Naive thymus-derived CD4-positive, alpha-beta T cell (primary cell): ENCODE data around the gene ZPR1. TPM values are rescaled to one million over a fixed set of nuclear protein-coding genes. Genes with fewer than 3 reads are reported as not detected.

Experiments
- ATAC-seq: fragments of 150-1000 bp; cut with Tn5 transposase; 2 replicates; pipeline ENCODE4 v1.10.0; 2021; ENCODE audit warnings: mild to moderate bottlenecking, moderate library complexity
- CTCF ChIA-PET: fragments of 350-600 bp; sonication (Branson Sonifier 250); formaldehyde crosslinking; loops from one replicate; lab custom pipeline; 2021; ENCODE audit warnings: antibody characterized with exemption; lab: Charles Lee
- POLR2A ChIA-PET: fragments of 350-600 bp; sonication (Branson Sonifier 250); formaldehyde crosslinking; loops from one replicate; lab custom pipeline; 2021; ENCODE audit warnings: antibody characterized with exemption, inconsistent platforms; lab: Charles Lee
- DNase-seq, 9 donors: peaks; one replicate each; pipeline versions ENCODE4 v3.0.0 to v3.0.0-alpha.2; 2020 to 2022; ENCODE audit warnings: mixed read lengths in 1 of 9
- H3K27ac ChIP-seq: one replicate; pipeline ENCODE4 v1.7.0; 2013; ENCODE audit warnings: mild to moderate bottlenecking, low read depth, low read length, moderate library complexity
- H3K27me3 ChIP-seq, 2 donors: one replicate each; pipeline ENCODE4 v1.7.0; 2013; ENCODE audit warnings: low read length in 2 of 2, mild to moderate bottlenecking in 2 of 2, moderate library complexity in 2 of 2; ENCODE audit not compliant: control insufficient read depth in 2 of 2, insufficient read depth in 2 of 2
- H3K36me3 ChIP-seq, 3 experiments: 1 replicate in 2 of 3; 2 replicates in 1 of 3; pipeline ENCODE4 v1.7.0; 2013; ENCODE audit warnings: low read length in 3 of 3, mild to moderate bottlenecking in 3 of 3, moderate library complexity in 1 of 3; ENCODE audit not compliant: insufficient read depth in 3 of 3, control insufficient read depth in 2 of 3
- H3K4me1 ChIP-seq, 2 donors: one replicate each; pipeline ENCODE4 v1.7.0; 2013; ENCODE audit warnings: low read length in 2 of 2, mild to moderate bottlenecking in 2 of 2, moderate library complexity in 1 of 2; ENCODE audit not compliant: control insufficient read depth in 2 of 2, insufficient read depth in 2 of 2
- H3K4me3 ChIP-seq: 2 replicates; pipeline ENCODE4 v1.7.0; 2013; ENCODE audit warnings: mild to moderate bottlenecking, low read length
- H3K9me3 ChIP-seq, 3 experiments: 1 replicate in 2 of 3; 2 replicates in 1 of 3; pipeline ENCODE4 v1.7.0; 2013; ENCODE audit warnings: low read length in 3 of 3; ENCODE audit not compliant: control insufficient read depth in 2 of 3
- H3K27ac Mint-ChIP-seq, 9 donors: one replicate each; pipeline ENCODE4 v1.8.0; 2020 to 2022; ENCODE audit warnings: mixed read lengths in 9 of 9, mild to moderate bottlenecking in 8 of 9, moderate library complexity in 5 of 9, inconsistent platforms in 2 of 9
- H3K27me3 Mint-ChIP-seq, 5 donors: one replicate each; pipeline ENCODE4 v1.8.0; 2021 to 2022; ENCODE audit warnings: mixed read lengths in 5 of 5, mild to moderate bottlenecking in 1 of 5
- H3K36me3 Mint-ChIP-seq, 5 donors: one replicate each; pipeline ENCODE4 v1.8.0; 2020 to 2022; ENCODE audit warnings: mixed read lengths in 5 of 5, mild to moderate bottlenecking in 3 of 5, inconsistent platforms in 1 of 5
- H3K4me1 Mint-ChIP-seq, 7 donors: one replicate each; pipeline ENCODE4 v1.8.0; 2020 to 2022; ENCODE audit warnings: mixed read lengths in 7 of 7, mild to moderate bottlenecking in 3 of 7, inconsistent platforms in 1 of 7
- H3K4me3 Mint-ChIP-seq, 10 donors: one replicate each; pipeline ENCODE4 v1.8.0; 2020 to 2022; ENCODE audit warnings: mild to moderate bottlenecking in 10 of 10, mixed read lengths in 10 of 10, moderate library complexity in 6 of 10, inconsistent platforms in 2 of 10
- H3K9me3 Mint-ChIP-seq, 11 donors: one replicate each; pipeline ENCODE4 v1.8.0; 2020 to 2022; ENCODE audit warnings: mixed read lengths in 11 of 11, mild to moderate bottlenecking in 4 of 11, inconsistent platforms in 1 of 11, moderate library complexity in 1 of 11
- intact Hi-C, 2 donors: fragments of 100-400 bp; cut with micrococcal nuclease; formaldehyde crosslinking; loops; one replicate each; pipeline ENCODE4 v1.15.1; 2023
- polyA plus RNA-seq, 2 donors: library from polyadenylated mRNA; unstranded; fragments of 300-500 nt; fragmentation: Illumina TruSeq; gene quantifications; one replicate each; pipeline ENCODE4 v1.2.3, GENCODE V29; 2021
- total RNA-seq, 6 experiments: library from RNA in 5 of 6; stranded (reverse) in 5 of 6; gene quantifications; 1 replicate in 5 of 6; 2 replicates in 1 of 6; pipeline ENCODE4 v1.2.3 and lab custom pipeline; 2021 to 2026

ZPR1 gene
- total and polyA plus RNA-seq, 7 experiments from 2014 or later = 30.9 to 117 (median 65.9) TPM

DNA sequence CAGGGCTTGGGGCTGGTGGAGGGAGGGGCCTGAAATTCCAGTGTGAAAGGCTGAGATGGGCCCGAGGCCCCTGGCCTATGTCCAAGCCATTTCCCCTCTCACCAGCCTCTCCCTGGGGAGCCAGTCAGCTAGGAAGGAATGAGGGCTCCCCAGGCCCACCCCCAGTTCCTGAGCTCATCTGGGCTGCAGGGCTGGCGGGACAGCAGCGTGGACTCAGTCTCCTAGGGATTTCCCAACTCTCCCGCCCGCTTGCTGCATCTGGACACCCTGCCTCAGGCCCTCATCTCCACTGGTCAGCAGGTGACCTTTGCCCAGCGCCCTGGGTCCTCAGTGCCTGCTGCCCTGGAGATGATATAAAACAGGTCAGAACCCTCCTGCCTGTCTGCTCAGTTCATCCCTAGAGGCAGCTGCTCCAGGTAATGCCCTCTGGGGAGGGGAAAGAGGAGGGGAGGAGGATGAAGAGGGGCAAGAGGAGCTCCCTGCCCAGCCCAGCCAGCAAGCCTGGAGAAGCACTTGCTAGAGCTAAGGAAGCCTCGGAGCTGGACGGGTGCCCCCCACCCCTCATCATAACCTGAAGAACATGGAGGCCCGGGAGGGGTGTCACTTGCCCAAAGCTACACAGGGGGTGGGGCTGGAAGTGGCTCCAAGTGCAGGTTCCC lies 41.8 kb upstream of the ZPR1 start, which contains the start of gene APOC3:
APOC3 (plus strand) TSS at position 383 of the 659 bp plus-strand sequence. CDS start 676 bp downstream, outside the sequence.
- DNase-seq (no peak), ATAC-seq (no peak)
- H3K9me3 ChIP-seq = no peaks in the 10 kb centered on the region
- H3K9me3 Mint-ChIP-seq = no peaks in the 10 kb centered on the region
- H3K4me3 Mint-ChIP-seq = no peak within 1 kb of the TSS
- no peak within 1 kb of the TSS for H3K27ac ChIP-seq
- no peaks in the 10 kb centered on the region for H3K36me3 Mint-ChIP-seq
- H3K4me3 ChIP-seq = no peak within 1 kb of the TSS
- H3K27ac Mint-ChIP-seq = no peak within 1 kb of the TSS
- CTCF ChIA-PET = no interaction called here
- no peaks in the 10 kb centered on the region for H3K27me3 Mint-ChIP-seq
- H3K36me3 ChIP-seq = no peaks in the 10 kb centered on the region
- H3K4me1 Mint-ChIP-seq = peaks cover 0 to 2% (median under 1%) of the 10 kb centered on the region in 7 donors
- POLR2A ChIA-PET = no interaction called here
- H3K4me1 ChIP-seq = no peaks in the 10 kb centered on the region
- intact Hi-C loops = no loop called here
- no peaks in the 10 kb centered on the region for H3K27me3 ChIP-seq

DNA sequence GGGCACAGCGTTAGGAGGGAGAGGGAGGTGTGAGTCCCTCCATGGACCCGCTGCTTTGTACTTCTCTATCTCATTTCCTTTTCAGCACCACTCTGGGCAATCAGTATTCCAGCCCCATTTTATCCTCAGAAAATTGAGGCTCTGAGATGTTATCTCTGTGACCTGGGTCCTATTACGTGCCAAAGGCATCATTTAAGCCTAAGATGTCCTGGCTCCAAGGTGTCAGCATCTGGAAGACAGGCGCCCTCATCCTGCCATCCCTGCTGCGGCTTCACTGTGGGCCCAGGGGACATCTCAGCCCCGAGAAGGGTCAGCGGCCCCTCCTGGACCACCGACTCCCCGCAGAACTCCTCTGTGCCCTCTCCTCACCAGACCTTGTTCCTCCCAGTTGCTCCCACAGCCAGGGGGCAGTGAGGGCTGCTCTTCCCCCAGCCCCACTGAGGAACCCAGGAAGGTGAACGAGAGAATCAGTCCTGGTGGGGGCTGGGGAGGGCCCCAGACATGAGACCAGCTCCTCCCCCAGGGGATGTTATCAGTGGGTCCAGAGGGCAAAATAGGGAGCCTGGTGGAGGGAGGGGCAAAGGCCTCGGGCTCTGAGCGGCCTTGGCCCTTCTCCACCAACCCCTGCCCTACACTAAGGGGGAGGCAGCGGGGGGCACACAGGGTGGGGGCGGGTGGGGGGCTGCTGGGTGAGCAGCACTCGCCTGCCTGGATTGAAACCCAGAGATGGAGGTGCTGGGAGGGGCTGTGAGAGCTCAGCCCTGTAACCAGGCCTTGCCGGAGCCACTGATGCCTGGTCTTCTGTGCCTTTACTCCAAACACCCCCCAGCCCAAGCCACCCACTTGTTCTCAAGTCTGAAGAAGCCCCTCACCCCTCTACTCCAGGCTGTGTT lies 41.1 kb upstream of the ZPR1 start:
- Histone ChIP-seq H3K27ac (no peak overlapping the region), H3K4me1 (no peaks in the 10 kb centered on the region), H3K36me3 (no peaks in the 10 kb centered on the region), H3K27me3 (no peaks in the 10 kb centered on the region), H3K9me3 (no peaks in the 10 kb centered on the region), H3K4me3 (no peak overlapping the region)
- Mint-ChIP-seq H3K9me3 (no peaks in the 10 kb centered on the region), H3K4me1 (no peaks in the 10 kb centered on the region), H3K27me3 (no peaks in the 10 kb centered on the region), H3K36me3 (no peaks in the 10 kb centered on the region), H3K4me3 (no peak overlapping the region), H3K27ac (no peak overlapping the region)
- CTCF ChIA-PET = no interaction called here
- intact Hi-C loops = no loop called here
- ATAC-seq (no peak), DNase-seq (no peak)
- POLR2A ChIA-PET = no interaction called here

DNA sequence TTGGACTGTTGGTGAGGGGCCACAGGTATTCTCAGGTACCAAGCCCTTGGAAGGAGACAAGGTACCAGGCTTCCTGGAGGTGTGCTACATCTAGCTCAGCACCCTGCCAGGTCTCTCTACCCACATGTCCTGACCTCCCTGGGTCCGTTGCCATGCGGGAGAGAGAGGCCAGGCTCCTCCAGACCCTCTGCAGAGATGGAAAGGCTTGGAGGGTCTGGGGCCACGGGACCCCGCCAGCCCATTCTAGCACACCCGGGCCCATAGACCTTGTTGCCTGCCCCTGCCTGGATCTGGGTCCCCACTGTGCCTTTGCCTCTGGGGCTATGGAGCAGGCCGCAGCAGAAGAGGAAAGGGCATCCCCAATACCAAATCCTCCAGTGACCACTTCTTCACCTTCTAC lies 39.6 kb upstream of the ZPR1 start:
- no peaks in the 10 kb centered on the region for H3K4me1 ChIP-seq
- no peak overlapping the region for H3K4me3 ChIP-seq
- intact Hi-C loops = no loop called here
- ChIA-PET POLR2A (no interaction called here), CTCF (no interaction called here)
- H3K9me3 ChIP-seq = no peaks in the 10 kb centered on the region
- H3K4me3 Mint-ChIP-seq = no peak overlapping the region
- no peak for ATAC-seq
- H3K27ac ChIP-seq = no peak overlapping the region
- H3K27me3 Mint-ChIP-seq = no peaks in the 10 kb centered on the region
- no peak overlapping the region for H3K27ac Mint-ChIP-seq
- H3K4me1 Mint-ChIP-seq = no peaks in the 10 kb centered on the region
- no peaks in the 10 kb centered on the region for H3K9me3 Mint-ChIP-seq
- no peak for DNase-seq
- H3K36me3 ChIP-seq = no peaks in the 10 kb centered on the region
- no peaks in the 10 kb centered on the region for H3K27me3 ChIP-seq
- H3K36me3 Mint-ChIP-seq = no peaks in the 10 kb centered on the region

DNA sequence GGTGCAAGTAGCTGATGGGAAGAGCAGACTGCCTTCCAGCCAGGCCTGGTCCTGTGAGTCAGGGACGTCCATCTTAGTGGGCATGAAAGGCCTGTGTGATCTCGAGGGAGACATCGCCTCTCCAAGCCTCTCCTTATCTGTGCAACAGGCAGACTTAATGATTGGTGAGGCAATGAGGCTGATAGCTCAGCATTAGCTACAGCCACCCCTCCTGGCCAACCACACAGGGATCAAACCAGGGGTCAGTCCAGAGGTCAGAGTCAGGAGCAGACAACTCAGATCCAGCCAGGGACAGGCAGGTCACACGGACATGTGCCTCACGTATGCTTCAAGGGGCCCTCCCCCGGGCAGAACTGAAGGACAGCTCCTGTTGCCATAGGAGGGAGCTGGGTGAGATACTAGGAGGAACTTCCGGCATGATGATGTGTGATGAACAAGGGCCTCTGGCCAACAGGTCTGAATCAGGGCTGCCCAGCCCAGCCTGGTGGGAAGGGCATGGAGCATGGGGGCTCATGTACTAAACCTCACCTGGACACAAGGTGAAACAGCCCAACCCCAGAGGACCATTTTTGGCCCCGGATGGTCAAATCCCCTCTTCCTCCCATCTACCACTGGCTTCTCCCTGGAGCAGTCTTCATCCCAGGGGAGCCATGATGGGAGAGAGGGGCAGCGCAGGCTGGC lies 39.1 kb upstream of the ZPR1 start:
- POLR2A ChIA-PET = no interaction called here
- CTCF ChIA-PET = no interaction called here
- no peak overlapping the region for H3K4me3 Mint-ChIP-seq

DNA sequence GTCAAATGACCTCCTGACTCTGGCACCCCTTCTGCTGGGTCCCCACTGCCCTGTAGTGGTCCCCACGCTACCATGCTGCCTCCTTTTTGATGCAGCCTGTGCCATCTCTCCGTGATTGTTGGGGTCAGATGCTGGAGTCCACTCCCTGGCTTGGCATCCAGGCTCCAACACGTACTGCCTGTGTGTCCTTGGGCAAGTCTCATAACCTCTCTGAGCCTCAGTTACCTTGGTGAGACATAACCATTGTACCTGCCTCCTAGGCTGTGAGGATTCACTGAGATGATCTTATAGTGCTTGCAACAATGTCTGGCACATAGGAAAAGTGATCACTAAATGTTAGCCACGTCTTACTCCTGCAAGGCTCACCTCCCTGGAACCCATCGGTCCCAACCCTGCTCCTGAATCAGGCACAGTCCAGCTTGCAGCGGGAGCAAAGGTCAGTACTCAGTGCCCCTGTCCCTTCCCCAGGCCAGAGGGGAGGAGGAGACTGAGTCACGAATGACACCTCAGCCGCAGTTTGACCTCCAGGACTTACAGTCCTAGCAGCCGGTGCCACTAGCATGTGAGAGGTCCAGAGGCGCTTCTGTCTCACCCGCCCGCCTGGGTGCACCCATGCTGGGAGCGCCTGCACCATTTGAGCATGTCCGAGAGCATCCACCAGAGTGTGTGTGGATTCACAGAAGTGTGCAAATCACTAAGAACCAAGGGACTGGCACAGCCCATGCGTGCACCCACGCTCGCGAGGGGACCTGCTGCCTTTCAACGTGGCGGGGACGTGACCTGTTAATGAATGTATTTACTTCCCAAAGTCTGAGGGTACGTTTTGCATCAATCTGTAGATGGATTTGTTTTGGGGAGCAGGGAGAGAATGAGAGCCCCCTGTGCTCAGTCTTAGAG lies 38.3 kb upstream of the ZPR1 start:
- Mint-ChIP-seq H3K4me3 (no peak overlapping the region), H3K4me1 (no peaks in the 10 kb centered on the region)

More for the DNA sequence above, 39.1 kb upstream of the ZPR1 start:
- no peak overlapping the region for H3K4me3 ChIP-seq
- H3K9me3 ChIP-seq = no peaks in the 10 kb centered on the region
- no peak overlapping the region for H3K27ac ChIP-seq
- H3K4me1 Mint-ChIP-seq = no peaks in the 10 kb centered on the region
- no peaks in the 10 kb centered on the region for H3K9me3 Mint-ChIP-seq
- no peak for ATAC-seq
- no peaks in the 10 kb centered on the region for H3K27me3 Mint-ChIP-seq
- no peaks in the 10 kb centered on the region for H3K27me3 ChIP-seq
- no peaks in the 10 kb centered on the region for H3K36me3 ChIP-seq
- intact Hi-C loops = no loop called here
- no peaks in the 10 kb centered on the region for H3K4me1 ChIP-seq
- H3K27ac Mint-ChIP-seq = no peak overlapping the region
- H3K36me3 Mint-ChIP-seq = no peaks in the 10 kb centered on the region
- DNase-seq = no peak

DNA sequence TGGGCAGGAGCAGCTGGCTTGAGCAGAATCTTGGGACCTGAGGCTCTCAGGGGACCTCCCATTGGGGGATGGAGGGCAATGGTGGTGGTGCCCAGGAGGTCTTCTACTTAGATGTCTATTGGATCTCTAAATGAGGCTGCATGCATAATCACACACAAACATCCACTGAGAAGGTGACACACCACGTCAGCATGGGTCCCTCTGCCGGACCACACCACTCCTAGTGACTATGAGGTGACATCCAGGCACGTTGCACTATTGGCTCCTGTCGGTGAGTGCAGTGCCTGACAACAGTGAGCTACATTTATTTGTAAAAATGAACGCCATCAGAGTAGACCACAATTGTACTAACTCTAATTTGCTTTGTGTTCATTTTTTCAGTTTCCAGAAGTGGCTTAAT lies 37.6 kb upstream of the ZPR1 start:
- Mint-ChIP-seq H3K27ac (no peak overlapping the region), H3K36me3 (no peaks in the 10 kb centered on the region), H3K4me3 (no peak overlapping the region), H3K4me1 (no peaks in the 10 kb centered on the region), H3K27me3 (no peaks in the 10 kb centered on the region), H3K9me3 (no peaks in the 10 kb centered on the region)
- ChIA-PET POLR2A (no interaction called here), CTCF (interaction anchor here (0.6 kb wide), 1 partner anchor 192 kb away, joined by 3 read pairs; no protein-coding TSS in a partner anchor)
- no peaks in the 10 kb centered on the region for H3K9me3 ChIP-seq
- no peak overlapping the region for H3K27ac ChIP-seq
- no peaks in the 10 kb centered on the region for H3K36me3 ChIP-seq
- DNase-seq (no peak), ATAC-seq (no peak)
- intact Hi-C loops = no loop called here
- H3K27me3 ChIP-seq = no peaks in the 10 kb centered on the region
- H3K4me1 ChIP-seq = no peaks in the 10 kb centered on the region
- no peak overlapping the region for H3K4me3 ChIP-seq

More for the DNA sequence above, 38.3 kb upstream of the ZPR1 start:
- ChIA-PET POLR2A (no interaction called here), CTCF (no interaction called here)
- H3K27ac Mint-ChIP-seq = no peak overlapping the region
- no peaks in the 10 kb centered on the region for H3K27me3 Mint-ChIP-seq
- ATAC-seq = no peak
- no peaks in the 10 kb centered on the region for H3K36me3 Mint-ChIP-seq
- no peaks in the 10 kb centered on the region for H3K27me3 ChIP-seq
- H3K4me1 ChIP-seq = no peaks in the 10 kb centered on the region
- no peak overlapping the region for H3K4me3 ChIP-seq
- H3K9me3 Mint-ChIP-seq = no peaks in the 10 kb centered on the region
- intact Hi-C loops = no loop called here
- H3K9me3 ChIP-seq = no peaks in the 10 kb centered on the region
- no peak overlapping the region for H3K27ac ChIP-seq
- H3K36me3 ChIP-seq = no peaks in the 10 kb centered on the region
- no peak for DNase-seq
